ENCODE measurements around the gene DLAT. TPM values are rescaled to one million over a fixed set of nuclear protein-coding genes. Genes with fewer than 3 reads are reported as not detected.
"Not testable (repeated sequence)": the region's sequence is repeated elsewhere in the genome, so short reads cannot be mapped to it uniquely, and the experiment has no call there.

The DLAT gene
- polyA plus RNA-seq, 3 donors from 2014 or later = 13.6 to 21.5 (median 20.7) TPM

DNA sequence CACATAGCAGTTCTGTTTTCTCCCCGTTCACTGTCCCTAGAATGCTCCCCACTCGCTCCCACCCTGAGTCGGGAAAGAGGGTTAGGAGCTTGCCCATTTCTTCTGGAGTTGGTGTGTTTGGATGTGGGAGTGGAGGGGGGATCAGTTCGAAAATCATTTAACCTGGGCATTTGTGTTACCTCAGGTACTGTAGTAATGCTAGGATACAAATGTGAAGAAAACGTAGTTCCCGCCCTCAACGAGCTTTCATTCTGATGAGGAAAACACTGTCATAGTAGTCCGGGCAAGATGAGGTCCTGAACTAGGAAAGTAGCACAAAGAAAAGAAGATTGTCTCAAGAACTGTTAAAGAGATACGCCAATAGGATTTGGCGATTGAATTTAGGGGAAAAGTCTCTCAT lies 62.0 kb downstream of the DLAT start:
- H3K9me3 Mint-ChIP-seq = no peaks in the 10 kb centered on the region
- peak overlapping the region; percentile 92 to 99 (median 98) for H3K27ac Mint-ChIP-seq
- H3K36me3 Mint-ChIP-seq = peaks cover 23 to 55% (median 43%) of the 10 kb centered on the region in 3 donors
- H3K4me1 Mint-ChIP-seq = peaks cover 47 to 59% of the 10 kb centered on the region in 2 donors
- DNase-seq = no peak
- peaks cover 10 to 13% (median 11%) of the 10 kb centered on the region in 3 donors for H3K27me3 Mint-ChIP-seq (ENCODE audit: low read depth in 3 of 3)
- peak overlapping the region; percentile 92 to 100 (median 99) for H3K4me3 Mint-ChIP-seq

DNA sequence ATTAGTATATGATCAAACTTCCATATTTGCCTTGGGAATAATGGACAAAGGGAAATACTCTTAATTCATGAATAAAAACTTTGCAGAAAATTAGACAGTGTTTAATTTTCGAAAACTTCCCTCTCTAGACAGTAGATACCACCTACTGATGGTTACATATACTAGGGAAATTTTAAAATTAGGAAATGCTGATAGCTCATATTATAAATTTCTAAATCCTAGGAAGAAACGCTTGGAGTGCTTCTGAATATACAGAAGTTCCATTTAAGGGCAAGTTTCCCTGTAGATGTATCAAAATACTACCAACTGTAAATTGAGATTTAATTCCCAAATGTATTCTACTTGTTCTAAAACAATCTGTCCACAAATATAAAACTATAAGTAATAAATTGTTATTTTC lies 70.1 kb downstream of the DLAT start:
- DNase-seq; H3K4me1 Mint-ChIP-seq; H3K27me3 Mint-ChIP-seq (ENCODE audit: low read depth in 3 of 3); H3K4me3 Mint-ChIP-seq; H3K27ac Mint-ChIP-seq; H3K9me3 Mint-ChIP-seq: not testable (repeated sequence)
- H3K36me3 Mint-ChIP-seq = peaks cover 29 to 45% (median 37%) of the 10 kb centered on the region in 3 donors

DNA sequence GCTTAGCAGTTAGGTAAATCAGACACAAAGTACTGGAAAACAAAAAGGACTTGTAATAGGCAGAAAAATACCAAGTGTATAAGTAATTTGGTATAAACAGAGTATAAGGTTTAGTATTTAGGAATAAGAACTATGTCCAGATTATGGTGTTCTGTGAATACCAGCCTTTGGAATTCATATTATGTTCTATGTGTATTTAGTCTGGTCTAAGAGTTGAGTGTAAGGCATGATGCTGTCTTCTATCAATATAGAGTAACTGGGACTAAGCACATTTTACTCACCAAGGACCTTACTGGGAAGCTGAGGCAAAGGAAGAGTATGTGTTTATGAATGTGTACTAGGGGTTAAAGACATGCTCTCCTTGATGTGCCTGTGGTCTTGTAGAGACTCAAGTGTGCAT lies 71.0 kb downstream of the DLAT start:
- Mint-ChIP-seq H3K4me1 (peaks cover 0 to 5% of the 10 kb centered on the region in 2 donors), H3K36me3 (peaks cover 26 to 39% (median 32%) of the 10 kb centered on the region in 3 donors), H3K27me3 (ENCODE audit: low read depth in 3 of 3) (no peaks in the 10 kb centered on the region)

DNA sequence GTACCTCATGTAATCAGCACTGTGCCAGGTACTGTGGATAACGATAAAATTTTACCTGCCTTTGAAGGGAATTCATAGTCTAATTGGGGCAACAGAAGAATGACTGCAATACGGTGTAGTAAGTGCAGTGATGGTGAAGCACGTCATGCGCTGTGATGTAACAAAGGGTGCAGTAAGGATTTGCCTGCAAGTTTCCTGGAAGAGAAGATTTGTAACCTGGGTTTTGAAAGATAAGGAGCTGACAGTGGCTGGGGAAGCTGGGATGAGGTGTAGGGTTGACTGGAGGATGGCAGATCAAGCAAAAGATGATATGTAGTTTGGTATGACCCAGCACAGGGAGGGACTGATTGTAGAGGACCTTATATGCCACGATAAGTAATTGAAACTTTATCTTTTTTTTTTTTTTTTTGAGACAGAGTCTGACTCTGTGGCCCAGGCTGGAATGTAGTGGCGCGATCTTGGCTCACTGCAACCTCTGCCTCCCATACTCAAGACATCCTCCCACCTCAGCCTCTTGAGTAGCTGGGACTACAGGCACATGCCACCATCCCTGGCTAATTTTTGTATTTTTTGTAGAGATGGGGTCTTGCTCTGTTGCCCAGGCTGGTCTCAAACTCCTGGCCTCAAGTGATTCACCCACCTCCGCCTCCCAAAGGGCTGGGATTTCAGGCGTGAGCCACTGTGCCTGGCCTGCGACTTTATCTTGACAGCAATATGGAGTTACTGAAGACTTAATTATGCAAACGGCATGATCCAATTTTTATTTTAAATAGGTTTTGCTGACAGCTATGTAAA lies 72.7 kb downstream of the DLAT start:
- Mint-ChIP-seq H3K9me3 (no peaks in the 10 kb centered on the region), H3K4me3 (no peak overlapping the region), H3K27me3 (ENCODE audit: low read depth in 3 of 3) (no peaks in the 10 kb centered on the region), H3K4me1 (no peaks in the 10 kb centered on the region), H3K27ac (peak overlapping the region in 1 of 6 donors; percentile 7), H3K36me3 (peaks cover 15 to 26% (median 16%) of the 10 kb centered on the region in 3 donors)
- DNase-seq = no peak

More for the DNA sequence above, 71.0 kb downstream of the DLAT start:
- no peak for DNase-seq
- Mint-ChIP-seq H3K9me3 (no peaks in the 10 kb centered on the region), H3K4me3 (no peak overlapping the region), H3K27ac (no peak overlapping the region)

DNA sequence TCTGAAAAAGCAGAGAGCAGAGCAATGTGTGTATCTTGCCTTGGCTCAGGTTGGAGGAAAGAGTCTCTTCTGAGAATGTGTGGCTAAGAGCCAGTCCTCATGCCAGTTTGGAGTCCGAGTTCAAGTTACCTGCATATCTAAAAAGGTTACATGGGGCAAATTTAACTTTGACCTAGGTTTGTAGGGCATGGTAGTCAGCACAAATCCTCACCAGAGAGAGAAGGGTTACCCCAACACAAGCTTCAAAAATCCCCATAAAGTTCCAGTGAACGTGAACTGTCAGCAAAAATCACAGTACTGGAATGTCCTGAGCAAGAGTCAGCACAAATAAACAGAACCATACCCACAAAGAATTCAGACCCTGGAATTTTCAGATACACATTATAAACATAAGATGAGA lies 75.3 kb downstream of the DLAT start:
- peaks cover 11 to 18% (median 13%) of the 10 kb centered on the region in 3 donors for H3K36me3 Mint-ChIP-seq
- no peak for DNase-seq
- H3K4me3 Mint-ChIP-seq = no peak overlapping the region
- no peak overlapping the region for H3K27ac Mint-ChIP-seq
- no peaks in the 10 kb centered on the region for H3K27me3 Mint-ChIP-seq (ENCODE audit: low read depth in 3 of 3)
- no peaks in the 10 kb centered on the region for H3K4me1 Mint-ChIP-seq
- H3K9me3 Mint-ChIP-seq = no peaks in the 10 kb centered on the region

DNA sequence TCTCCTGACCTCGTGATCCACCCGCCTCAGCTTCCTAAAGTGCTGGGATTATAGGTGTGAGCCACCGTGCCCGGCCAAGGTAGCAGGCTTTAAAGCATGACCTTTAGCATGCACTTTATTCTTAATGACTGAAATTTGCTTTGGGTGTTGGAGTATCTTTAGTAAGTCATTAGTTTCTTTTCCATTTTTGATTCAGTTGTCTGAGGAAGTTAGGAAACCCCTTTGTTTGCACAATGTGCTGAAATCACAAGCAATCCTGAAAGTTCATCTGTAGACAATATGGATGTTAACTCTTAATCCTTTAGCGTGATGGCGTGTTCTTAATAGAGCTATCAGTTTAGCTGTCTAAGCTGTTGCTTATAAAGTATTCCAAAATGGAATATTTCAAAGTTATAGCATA lies 78.2 kb downstream of the DLAT start:
- Mint-ChIP-seq H3K27me3 (ENCODE audit: low read depth in 3 of 3) (no peaks in the 10 kb centered on the region), H3K36me3 (peaks cover 2 to 3% (median 3%) of the 10 kb centered on the region in 3 donors), H3K27ac (no peak overlapping the region), H3K9me3 (no peaks in the 10 kb centered on the region), H3K4me3 (no peak overlapping the region), H3K4me1 (no peaks in the 10 kb centered on the region)
- no peak for DNase-seq

DNA sequence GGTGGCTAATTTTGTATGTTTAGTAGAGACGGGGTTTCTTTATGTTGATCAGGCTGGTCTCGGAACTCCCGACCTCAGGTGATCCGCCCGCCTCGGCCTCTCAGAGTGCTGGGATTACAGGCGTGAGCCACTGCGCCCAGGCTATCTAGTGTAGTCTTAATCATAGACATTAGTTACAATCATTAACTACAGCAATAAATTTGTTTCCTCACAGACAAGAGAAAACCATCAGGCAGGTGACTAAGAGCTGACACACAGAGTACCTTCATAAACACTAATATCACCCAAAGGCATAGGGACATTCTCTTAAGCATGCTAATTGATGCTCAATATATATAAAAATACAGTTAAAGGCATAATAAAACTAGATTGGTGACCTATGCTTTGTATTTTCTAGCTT lies 80.9 kb downstream of the DLAT start:
- Mint-ChIP-seq H3K27ac (no peak overlapping the region), H3K27me3 (ENCODE audit: low read depth in 3 of 3) (no peaks in the 10 kb centered on the region), H3K36me3 (peaks cover 0 to 3% (median 0%) of the 10 kb centered on the region in 3 donors), H3K4me3 (no peak overlapping the region), H3K4me1 (no peaks in the 10 kb centered on the region), H3K9me3 (no peaks in the 10 kb centered on the region)
- no peak for DNase-seq

Other genes with a start within 250 kb of the DLAT start
- gene ALG9, start 153.8 kb upstream of the DLAT start, polyA plus RNA-seq = 10 to 100 TPM in 2 of 3 donors, 1 to 10 TPM in 1; 7.1 to 12.9 (median 11.4) TPM
- gene FDXACB1, start 146.2 kb upstream of the DLAT start, polyA plus RNA-seq = 1 to 10 TPM; 3.3 to 9.8 (median 5.8) TPM
- gene CFAP68, start 145.9 kb upstream of the DLAT start, polyA plus RNA-seq = 10 to 100 TPM; 12.4 to 14.5 (median 12.6) TPM
- gene CRYAB, start 113.6 kb upstream of the DLAT start, polyA plus RNA-seq = not detected
- not detected for gene HSPB2, start 112.7 kb upstream of the DLAT start, polyA plus RNA-seq
- not detected for gene C11orf52, start 106.5 kb upstream of the DLAT start, polyA plus RNA-seq
- gene DIXDC1, start 88.1 kb upstream of the DLAT start, polyA plus RNA-seq = not detected
- not detected for gene PIH1D2, start 48.6 kb downstream of the DLAT start, polyA plus RNA-seq
- 10 to 100 TPM in 2 of 3 donors, 1 to 10 TPM in 1; 5.9 to 13.7 (median 11.4) TPM for gene NKAPD1, start 48.9 kb downstream of the DLAT start, polyA plus RNA-seq
- 100 to 1,000 TPM in 1 of 3 donors, 10 to 100 TPM in 2; 82.9 to 153 (median 90.7) TPM for gene TIMM8B, start 61.3 kb downstream of the DLAT start, polyA plus RNA-seq
- gene SDHD, start 61.5 kb downstream of the DLAT start, polyA plus RNA-seq = 100 to 1,000 TPM; 158 to 341 (median 192) TPM
- gene IL18, start 138.7 kb downstream of the DLAT start, polyA plus RNA-seq = 10 to 100 TPM in 2 of 3 donors, 1 to 10 TPM in 1; 6.8 to 20.4 (median 11.2) TPM
- gene TEX12, start 142.0 kb downstream of the DLAT start, polyA plus RNA-seq = under 1 TPM in 1 of 3 donors, not detected in 2; 0.78 TPM
- 1 to 10 TPM in 2 of 3 donors, under 1 TPM in 1; 0.41 to 2.7 (median 2.1) TPM for gene BCO2, start 150.1 kb downstream of the DLAT start, polyA plus RNA-seq
- 10 to 100 TPM; 14.5 to 34.1 (median 25.4) TPM for gene PTS, start 201.0 kb downstream of the DLAT start, polyA plus RNA-seq
- gene PLET1, start 235.5 kb downstream of the DLAT start, polyA plus RNA-seq = not detected